HG03558 (cell line): Measurements from ENCODE around the gene VEZF1.
A peak's percentile ranks its signal among the peaks of the same experiment; 100 is the strongest.

Source experiments
- ATAC-seq: cut with Tn5 transposase; IDR thresholded peaks from one replicate; pipeline ENCODE4 v1.9.1; 2021; ENCODE audit warnings: moderate number of reproducible peaks; ENCODE audit not compliant: unreplicated experiment; ENCODE audit errors: extremely low read depth

VEZF1 gene

DNA sequence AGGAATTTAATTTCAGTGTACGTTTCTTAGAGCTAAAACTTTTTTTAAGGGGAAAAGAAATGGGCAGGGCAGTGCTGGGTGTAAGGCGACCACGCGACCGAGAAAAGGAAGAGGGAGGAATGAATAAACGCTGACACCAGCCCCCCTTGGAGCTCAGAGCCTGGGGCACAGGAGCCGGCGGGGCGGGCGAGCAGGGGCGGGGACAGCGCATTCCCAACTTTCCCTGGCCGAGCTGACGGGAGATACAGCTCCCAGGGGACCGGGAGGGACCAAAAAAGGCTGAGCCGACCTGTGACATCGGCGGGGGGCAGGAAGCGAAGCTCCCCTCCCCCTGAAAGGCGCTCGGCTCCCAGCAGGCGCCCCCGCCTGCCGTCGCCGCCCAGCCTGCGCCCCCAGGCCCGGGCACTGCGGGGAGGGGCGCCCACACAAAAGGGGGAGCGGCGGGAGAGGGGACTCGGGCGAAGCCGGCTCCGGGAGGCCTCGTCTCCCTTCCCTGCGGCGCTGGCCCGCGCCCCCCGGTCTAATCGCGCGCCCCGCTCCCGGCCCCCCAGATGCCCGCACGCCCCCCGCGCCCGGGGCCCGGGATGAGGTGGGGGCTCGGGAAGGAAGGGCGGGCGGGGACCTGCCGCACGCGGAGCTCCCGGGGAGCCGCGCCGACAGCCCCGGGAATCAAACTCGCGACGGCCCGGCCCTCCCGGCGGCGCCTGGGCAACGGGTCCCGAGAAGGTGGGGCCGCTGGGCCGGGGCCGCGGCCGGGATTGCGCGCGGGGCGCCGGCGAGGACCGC is 33.5 kb downstream of the VEZF1 start:
- ATAC-seq: no peak

GRCh38 chr17:57953705-57954396 is 34.2 kb downstream of the VEZF1 start:
- no peak for ATAC-seq

GRCh38 chr17:57953219-57953618 is 34.8 kb downstream of the VEZF1 start:
- no peak for ATAC-seq

- ATAC-seq: no peak
Measured at GRCh38 chr17:57949649-57950048, 38.4 kb downstream of the VEZF1 start.

GRCh38 chr17:57948555-57949420 is 39.3 kb downstream of the VEZF1 start:
- ATAC-seq: no peak

DNA sequence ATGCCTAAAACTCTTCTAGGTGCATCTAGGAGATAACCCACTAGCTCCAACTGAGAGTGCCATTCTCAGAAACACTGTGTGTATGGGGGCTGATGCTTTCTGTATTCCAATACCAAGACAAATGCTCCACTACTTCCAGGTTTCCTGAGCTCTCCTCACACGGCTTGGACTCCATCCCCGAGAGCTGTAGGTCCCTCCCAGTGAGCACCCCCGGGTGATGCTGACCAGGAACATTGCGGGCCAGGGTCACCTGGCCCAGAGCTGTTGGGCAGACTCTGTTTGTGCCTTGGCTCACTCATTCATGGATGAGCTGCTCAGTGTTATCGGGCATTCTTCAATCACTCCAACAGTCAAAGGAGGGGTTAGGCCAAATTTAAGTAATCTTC is 39.9 kb downstream of the VEZF1 start:
- no peak for ATAC-seq

DNA sequence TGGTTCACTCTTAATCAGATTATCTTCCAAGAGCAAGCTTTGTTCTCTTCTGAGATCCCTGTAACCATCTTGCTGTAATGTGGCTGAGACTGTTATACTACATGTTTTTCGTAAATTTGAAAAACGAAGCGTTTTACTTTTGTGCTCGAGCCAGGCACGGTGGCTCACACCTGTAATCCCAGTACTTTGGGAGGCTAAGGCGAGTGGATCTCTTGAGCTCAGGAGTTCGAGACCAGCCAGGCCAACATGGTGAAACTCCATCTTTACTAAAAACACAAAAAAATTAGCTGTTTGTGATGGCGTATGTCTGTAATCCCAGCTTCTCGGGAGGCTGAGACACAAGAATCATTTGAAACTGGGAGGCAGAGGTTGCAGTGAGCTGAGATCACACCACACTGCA is 40.7 kb downstream of the VEZF1 start:
- ATAC-seq: no peak

DNA sequence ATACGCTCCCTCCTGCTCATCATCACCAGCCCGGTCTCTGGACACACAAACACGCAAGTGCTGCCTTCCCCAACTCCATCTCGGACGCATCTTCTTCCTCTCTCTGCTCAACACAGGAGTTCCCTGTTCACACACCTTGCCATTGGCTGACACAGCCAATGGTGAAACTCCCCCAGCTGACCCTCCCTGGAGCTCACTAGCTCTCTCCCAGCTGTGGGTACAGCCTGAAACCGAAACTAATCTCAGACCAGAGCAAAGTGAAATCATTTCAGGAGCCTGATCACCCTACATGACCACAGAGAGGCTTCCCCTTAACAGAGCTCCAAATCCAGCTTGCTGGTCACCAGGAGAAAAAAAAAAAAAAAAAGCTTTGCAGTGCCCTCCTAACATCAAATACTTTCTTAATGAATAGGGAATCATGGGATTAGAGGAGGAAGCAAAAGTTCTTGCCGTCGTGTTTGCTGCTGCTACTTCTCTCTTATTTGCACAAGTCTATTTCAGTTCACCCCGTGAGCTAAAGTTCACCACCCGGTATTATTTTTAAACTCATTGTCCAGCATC is 41.2 kb downstream of the VEZF1 start:
- ATAC-seq: peak; percentile 57

GRCh38 chr17:57945996-57946797 is 41.9 kb downstream of the VEZF1 start:
- ATAC-seq: no peak

DNA sequence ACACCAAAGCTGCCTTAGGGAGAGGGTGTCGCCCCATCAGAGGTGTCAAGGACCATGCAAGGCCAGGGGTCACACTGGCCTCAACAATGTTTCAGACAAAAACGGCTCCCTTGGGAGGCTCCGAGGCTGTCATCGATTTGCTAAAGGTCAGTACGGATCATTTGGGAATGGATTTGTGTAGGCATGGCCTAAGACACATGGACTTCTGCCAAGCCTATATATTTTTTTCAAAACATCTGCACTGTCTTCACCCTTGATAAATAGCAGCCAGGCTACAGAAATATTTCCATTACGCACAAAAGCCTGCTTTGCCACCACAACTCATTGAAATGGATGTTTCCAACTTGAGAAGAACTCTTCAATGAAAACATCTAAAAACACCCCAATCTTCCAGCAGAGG is 43.1 kb downstream of the VEZF1 start:
- ATAC-seq: no peak

DNA sequence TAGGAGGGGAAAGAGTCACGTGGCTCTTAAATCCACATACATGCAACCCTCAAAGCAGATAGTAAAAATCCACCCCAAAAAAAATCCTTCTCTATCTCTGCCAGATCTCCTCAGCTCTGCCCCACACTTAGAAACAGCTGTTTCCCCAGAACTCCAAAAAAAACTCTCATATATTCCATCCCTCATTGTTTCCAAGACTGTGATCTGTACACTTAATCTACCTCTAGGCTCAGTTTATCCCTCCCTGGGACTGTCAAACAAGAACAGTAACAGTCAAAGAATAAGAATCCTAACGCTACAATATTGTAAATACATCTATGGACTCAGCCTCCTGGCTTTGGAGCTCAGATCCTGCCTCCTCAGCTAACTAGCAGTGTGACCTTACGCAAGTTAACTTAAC is 44.4 kb downstream of the VEZF1 start:
- no peak for ATAC-seq

GRCh38 chr17:57943140-57943539 is 44.9 kb downstream of the VEZF1 start:
- no peak for ATAC-seq

- no peak for ATAC-seq
Measured at GRCh38 chr17:57941384-57942370, 46.4 kb downstream of the VEZF1 start.

DNA sequence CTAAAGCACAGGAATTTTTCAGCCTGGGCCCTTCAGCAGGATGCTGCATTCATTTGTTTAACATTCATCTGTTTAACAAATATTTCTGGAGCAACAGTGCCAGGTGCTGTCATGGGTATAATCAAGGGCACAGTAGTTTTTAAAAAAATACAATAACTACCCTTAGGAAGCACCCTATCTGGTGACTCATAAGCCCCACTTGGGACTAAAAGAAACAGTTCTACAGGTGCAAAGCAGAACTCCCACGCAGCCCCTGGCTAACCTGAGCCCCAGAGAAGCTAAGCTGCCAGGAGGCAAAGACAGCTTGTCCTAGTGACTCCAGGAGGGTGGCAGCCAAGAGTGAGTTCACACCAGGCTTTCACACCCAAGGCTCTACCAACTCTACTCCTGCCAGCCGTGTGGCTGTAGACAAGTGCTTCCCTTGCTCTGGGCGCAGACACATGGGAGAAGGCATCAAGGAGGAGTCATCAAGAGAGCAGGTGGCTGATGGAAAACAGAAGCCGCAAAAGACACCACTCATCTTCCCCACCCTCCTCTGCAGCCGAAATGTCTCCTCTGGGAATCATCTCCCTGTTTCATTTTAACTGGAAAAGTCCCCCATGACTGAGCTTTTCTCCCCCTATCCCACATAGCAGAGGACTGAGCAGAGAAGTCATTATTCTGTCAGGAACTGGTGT is 47.3 kb downstream of the VEZF1 start:
- no peak for ATAC-seq

DNA sequence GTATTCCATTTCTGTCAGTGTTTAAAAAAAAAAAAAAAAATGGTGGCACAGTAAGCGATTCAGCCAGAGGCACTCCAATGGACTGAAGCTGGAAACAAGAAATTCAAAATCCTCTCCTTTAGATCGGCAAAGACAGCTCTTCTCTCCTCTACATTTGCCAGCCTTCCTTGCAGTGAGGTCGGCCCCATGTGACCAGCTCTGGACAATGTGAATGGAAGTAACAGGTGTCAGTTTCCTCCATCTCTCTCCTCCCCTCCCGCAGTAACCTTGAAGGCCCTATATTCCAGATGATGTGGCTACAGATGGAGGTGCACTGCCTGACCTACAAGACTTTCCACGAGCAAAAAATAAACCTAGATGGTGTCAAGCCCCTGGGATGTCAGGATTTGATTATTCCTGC is 47.8 kb downstream of the VEZF1 start:
- ATAC-seq: no peak

DNA sequence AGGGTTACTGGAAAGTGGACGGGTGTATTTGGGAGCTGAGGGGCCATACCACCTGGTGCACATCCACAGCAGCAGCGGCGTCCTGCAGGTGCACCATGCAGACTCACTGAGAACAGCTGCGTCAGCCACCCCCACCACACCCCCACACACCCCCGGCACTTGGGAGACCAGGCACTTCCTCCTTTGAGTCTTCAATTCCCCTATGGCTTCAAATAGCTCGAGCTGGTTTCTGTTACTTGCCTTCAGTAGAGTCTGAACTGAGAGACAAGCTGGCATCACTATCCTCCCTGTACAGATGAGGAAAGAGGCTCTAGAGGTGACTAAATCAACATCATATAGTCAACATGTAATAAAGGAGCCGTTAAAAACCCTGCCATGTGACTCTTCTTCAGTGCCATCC is 48.3 kb downstream of the VEZF1 start:
- ATAC-seq: no peak

GRCh38 chr17:57938061-57938502 is 50.0 kb downstream of the VEZF1 start:
- ATAC-seq: no peak

- no peak for ATAC-seq
Measured at GRCh38 chr17:57937492-57937891, 50.6 kb downstream of the VEZF1 start.
